HG03097 (cell line): ENCODE measurements around the gene ANTXR1.

Experiments
- ATAC-seq: cut with Tn5 transposase; IDR thresholded peaks from one replicate; pipeline ENCODE4 v1.9.1; 2021; ENCODE audit not compliant: unreplicated experiment, low FRiP score

The ANTXR1 gene

GRCh38 chr2:69297216-69297615 lies 284.2 kb downstream of the ANTXR1 start:
- no peak for ATAC-seq

- no peak for ATAC-seq
Observed at GRCh38 chr2:69298261-69298660, 285.3 kb downstream of the ANTXR1 start.

GRCh38 chr2:69298862-69299261 lies 285.9 kb downstream of the ANTXR1 start:
- no peak for ATAC-seq
